GM12878 (cell line): ENCODE results near the gene SV2A. TPM values are rescaled to one million over a fixed set of nuclear protein-coding genes. Genes with fewer than 3 reads are reported as not detected.
"Not testable (repeated sequence)": the region's sequence is repeated elsewhere in the genome, so short reads cannot be mapped to it uniquely, and the experiment has no call there.

Experiments used
- ATAC-seq: fragments of 200-7000 bp; cut with Tn5 transposase; 3 replicates; pipeline ENCODE4 v1.9.1; 2020; ENCODE audit warnings: mild to moderate bottlenecking, moderate library complexity
- BruUV-seq: library from RNA; stranded (reverse); fragments of 400-500 nt; replicated peaks from 2 replicates; lab custom pipeline; 2021; lab: Mats Ljungman, UMichigan
- CTCF ChIA-PET: fragments of 300-600 bp; sonication (Branson Sonifier 250); formaldehyde crosslinking; extraction: SDS; loops from one replicate; lab custom pipeline; 2021; ENCODE audit warnings: inconsistent platforms; lab: Yijun Ruan, JAX
- POLR2A ChIA-PET: fragments of 350-600 bp; formaldehyde crosslinking; extraction: SDS; loops from one replicate; lab custom pipeline; 2021; ENCODE audit warnings: inconsistent platforms; lab: Charles Lee
- RAD21 ChIA-PET: fragments of 300-600 bp; sonication (Branson Sonifier 250); formaldehyde crosslinking; loops from one replicate; lab custom pipeline; 2023; ENCODE audit warnings: antibody characterized with exemption; ENCODE audit not compliant: unreplicated experiment; lab: Charles Lee
- SMC1A ChIA-PET: fragments of 300-600 bp; sonication (Branson Sonifier 250); formaldehyde crosslinking; loops from one replicate; lab custom pipeline; 2023; ENCODE audit not compliant: unreplicated experiment, uncharacterized antibody; lab: Charles Lee
- DNase-seq: peaks from one replicate; pipeline ENCODE4 v3.0.0-alpha.2; 2011; ENCODE audit warnings: low read depth, low spot score
- FAIRE-seq: peaks from 3 replicates; lab custom pipeline; 2011; peaks lifted over from hg19 to GRCh38; lab: Jason Lieb, UNC
- H2AFZ ChIP-seq: 2 replicates; pipeline ENCODE4 v1.6.0; 2011; ENCODE audit warnings: low read depth, low read length, control low read depth; ENCODE audit not compliant: control insufficient read depth
- H3K27ac ChIP-seq: 2 replicates; pipeline ENCODE4 v1.5.1; 2011; ENCODE audit warnings: control low read depth; ENCODE audit not compliant: control insufficient read depth, insufficient read depth
- H3K27me3 ChIP-seq, 2 experiments: replicated peaks in 1 of 2; 2 replicates each; pipeline versions ENCODE4 v1.6.0 to v1.6.1; 2011; ENCODE audit warnings: low read length in 1 of 2; ENCODE audit not compliant: control insufficient read depth in 2 of 2, insufficient read depth in 2 of 2
- H3K36me3 ChIP-seq, 2 experiments: 2 replicates each; pipeline ENCODE4 v1.5.1; 2011; ENCODE audit warnings: low read length in 1 of 2; ENCODE audit not compliant: control insufficient read depth in 2 of 2, insufficient read depth in 2 of 2
- H3K4me1 ChIP-seq: 2 replicates; pipeline ENCODE4 v1.6.1; 2011; ENCODE audit warnings: mild to moderate bottlenecking, low read length, moderate library complexity, mixed read lengths; ENCODE audit not compliant: control insufficient read depth, insufficient read depth
- H3K4me2 ChIP-seq: 2 replicates; pipeline ENCODE4 v1.6.0; 2011; ENCODE audit warnings: control low read depth; ENCODE audit not compliant: control insufficient read depth, insufficient read depth
- H3K4me3 ChIP-seq: fragments of 200-600 bp; sonication (generic); 2 replicates; pipeline ENCODE4 v1.5.1; 2016
- H3K79me2 ChIP-seq: 2 replicates; pipeline ENCODE4 v1.6.0; 2011; ENCODE audit warnings: low read length; ENCODE audit not compliant: control insufficient read depth, insufficient read depth
- H3K9ac ChIP-seq: 2 replicates; pipeline ENCODE4 v1.8.0; 2011; ENCODE audit warnings: low read length, control low read depth, mixed read lengths; ENCODE audit not compliant: control insufficient read depth, insufficient read depth
- H3K9me3 ChIP-seq: replicated peaks from 3 replicates; pipeline ENCODE4 v1.5.1; 2011; ENCODE audit warnings: mild to moderate bottlenecking, low read length; ENCODE audit not compliant: control insufficient read depth, insufficient read depth
- H4K20me1 ChIP-seq: 2 replicates; pipeline ENCODE4 v1.6.0; 2011; ENCODE audit not compliant: control insufficient read depth, insufficient read depth
- JUNB ChIP-seq: IDR thresholded peaks from 2 replicates; pipeline ENCODE4 v1.6.1; 2016; ENCODE audit warnings: antibody characterized with exemption, mild to moderate bottlenecking
- MYC ChIP-seq: IDR thresholded peaks from 2 replicates; pipeline ENCODE4 v1.6.1; 2011; ENCODE audit warnings: mild to moderate bottlenecking, low read length, moderate library complexity, inconsistent platforms; ENCODE audit not compliant: insufficient read depth, insufficient replicate concordance, insufficient read length, severe bottlenecking
- RCOR1 ChIP-seq: conservative IDR thresholded peaks from 2 replicates; pipeline ENCODE4 v1.6.1; 2012; ENCODE audit warnings: low read depth, low read length, improper control_type of control experiment
- RUNX3 ChIP-seq: IDR thresholded peaks from 2 replicates; pipeline ENCODE4 v1.6.1; 2012; ENCODE audit warnings: low read length, inconsistent platforms
- WGBS: methylation state at CpG from one replicate; pipeline ENCODE4 v1.1.6; 2016; ENCODE audit warnings: low lambda C conversion rate; ENCODE audit not compliant: insufficient replicate concordance, insufficient coverage; ENCODE audit errors: missing lambda C conversion rate; 5-methylcytosine and 5-hydroxymethylcytosine counted together
- in situ Hi-C: fragments of 300-500 bp; cut with MboI; formaldehyde crosslinking; loops from 9 replicates; pipeline ENCODE4 v1.14.3; 2018; ENCODE audit warnings: mixed read lengths
- intact Hi-C: fragments of 100-400 bp; cut with micrococcal nuclease; formaldehyde crosslinking; loops from one replicate; pipeline ENCODE4 v1.14.2; 2022; ENCODE audit not compliant: unreplicated experiment
- polyA plus RNA-seq, 11 experiments: library from polyadenylated mRNA; depleted of rRNA in 4 of 11; unstranded in 6 of 11; stranded (reverse) in 5 of 11; fragments of >200 nt; fragmentation: Nextera tagmentation in 4 of 11; fragmentation: Illumina TruSeq in 1 of 11; extraction: Ambion mirVana in 4 of 11; extraction: Trizol in 1 of 11; gene quantifications; 1 replicate in 1 of 11; 2 replicates in 10 of 11; pipeline versions ENCODE4 v1.2.1 to v1.2.3, GENCODE V29; 2011 to 2016; ENCODE audit warnings: inconsistent platforms in 2 of 11, missing spikeins in 2 of 11, low read depth in 1 of 11
- total RNA-seq, 4 experiments: library from RNA; depleted of rRNA in 3 of 4; stranded (reverse); fragments of >200 nt in 3 of 4; fragmentation: Illumina TruSeq in 1 of 4; extraction: Trizol in 1 of 4; gene quantifications; 2 replicates each; pipeline versions ENCODE4 v1.2.1 to v1.2.3, GENCODE V29; 2013 to 2021
- TF ChIP-seq, protein P1 (sequence below): IDR thresholded peaks from 2 replicates; pipeline ENCODE4 v1.6.1; 2011; ENCODE audit warnings: low read depth, mild to moderate bottlenecking, low read length, moderate library complexity, borderline replicate concordance; ENCODE audit errors: extremely low read depth
- TF ChIP-seq, protein P2 (sequence below): fragments of 450-650 bp; formaldehyde crosslinking; IDR thresholded peaks from 2 replicates; pipeline ENCODE4 v1.5.0; 2022; ENCODE audit warnings: mild to moderate bottlenecking, missing genetic modification characterization

The SV2A gene
- total and polyA plus RNA-seq, 10 of the 15 experiments (the other 5 are each of a cell fraction or from before 2014, with no cell fraction given): 0.39 to 11.6 (median 5.4) TPM

GRCh38 chr1:149962039-149962647, 44.5 kb upstream of the SV2A start (continued):
- TF ChIP-seq, protein P1, sequence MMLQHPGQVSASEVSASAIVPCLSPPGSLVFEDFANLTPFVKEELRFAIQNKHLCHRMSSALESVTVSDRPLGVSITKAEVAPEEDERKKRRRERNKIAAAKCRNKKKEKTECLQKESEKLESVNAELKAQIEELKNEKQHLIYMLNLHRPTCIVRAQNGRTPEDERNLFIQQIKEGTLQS: no peak
- no peak for TF ChIP-seq RCOR1
- TF ChIP-seq RUNX3: peak; percentile 63; the same call in 1 of the 2 replicates
- no peak for TF ChIP-seq MYC
- TF ChIP-seq, protein P2, sequence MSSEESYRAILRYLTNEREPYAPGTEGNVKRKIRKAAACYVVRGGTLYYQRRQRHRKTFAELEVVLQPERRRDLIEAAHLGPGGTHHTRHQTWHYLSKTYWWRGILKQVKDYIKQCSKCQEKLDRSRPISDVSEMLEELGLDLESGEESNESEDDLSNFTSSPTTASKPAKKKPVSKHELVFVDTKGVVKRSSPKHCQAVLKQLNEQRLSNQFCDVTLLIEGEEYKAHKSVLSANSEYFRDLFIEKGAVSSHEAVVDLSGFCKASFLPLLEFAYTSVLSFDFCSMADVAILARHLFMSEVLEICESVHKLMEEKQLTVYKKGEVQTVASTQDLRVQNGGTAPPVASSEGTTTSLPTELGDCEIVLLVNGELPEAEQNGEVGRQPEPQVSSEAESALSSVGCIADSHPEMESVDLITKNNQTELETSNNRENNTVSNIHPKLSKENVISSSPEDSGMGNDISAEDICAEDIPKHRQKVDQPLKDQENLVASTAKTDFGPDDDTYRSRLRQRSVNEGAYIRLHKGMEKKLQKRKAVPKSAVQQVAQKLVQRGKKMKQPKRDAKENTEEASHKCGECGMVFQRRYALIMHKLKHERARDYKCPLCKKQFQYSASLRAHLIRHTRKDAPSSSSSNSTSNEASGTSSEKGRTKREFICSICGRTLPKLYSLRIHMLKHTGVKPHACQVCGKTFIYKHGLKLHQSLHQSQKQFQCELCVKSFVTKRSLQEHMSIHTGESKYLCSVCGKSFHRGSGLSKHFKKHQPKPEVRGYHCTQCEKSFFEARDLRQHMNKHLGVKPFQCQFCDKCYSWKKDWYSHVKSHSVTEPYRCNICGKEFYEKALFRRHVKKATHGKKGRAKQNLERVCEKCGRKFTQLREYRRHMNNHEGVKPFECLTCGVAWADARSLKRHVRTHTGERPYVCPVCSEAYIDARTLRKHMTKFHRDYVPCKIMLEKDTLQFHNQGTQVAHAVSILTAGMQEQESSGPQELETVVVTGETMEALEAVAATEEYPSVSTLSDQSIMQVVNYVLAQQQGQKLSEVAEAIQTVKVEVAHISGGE (CRISPR knock-in tag): no peak
- no peak for TF ChIP-seq JUNB

GRCh38 chr1:149957548-149957947, 39.9 kb upstream of the SV2A start:
- DNase-seq, H3K9ac ChIP-seq, H3K4me2 ChIP-seq, H3K9me3 ChIP-seq, POLR2A ChIA-PET, H2AFZ ChIP-seq, H3K27me3 ChIP-seq, RAD21 ChIA-PET, H4K20me1 ChIP-seq, ATAC-seq, FAIRE-seq, intact Hi-C loops, H3K27ac ChIP-seq, in situ Hi-C loops, BruUV-seq, SMC1A ChIA-PET, H3K4me3 ChIP-seq, H3K79me2 ChIP-seq, H3K4me1 ChIP-seq, H3K36me3 ChIP-seq: not testable (repeated sequence)
- WGBS: 85% methylated on average over 14 of the region's 14 CpGs
- CTCF ChIA-PET: interaction anchor here (0.6 kb wide), 1 partner anchor 52 kb away, joined by 4 read pairs; no protein-coding TSS in a partner anchor
